MCF 10A (cell line): ENCODE results near the gene PBX1. TPM values are rescaled to one million over a fixed set of nuclear protein-coding genes. Genes with fewer than 3 reads are reported as not detected.
A peak's percentile ranks its signal among the peaks of the same experiment; 100 is the strongest.

Experiments
- BruUV-seq: library from RNA; stranded (reverse); fragments of 400-500 nt; replicated peaks from 2 replicates; lab custom pipeline; 2021; lab: Mats Ljungman, UMichigan
- CTCF ChIA-PET: fragments of 300-600 bp; sonication (Branson Sonifier 250); formaldehyde crosslinking; extraction: SDS; loops from one replicate; lab custom pipeline; 2021; ENCODE audit warnings: antibody characterized with exemption, inconsistent platforms; lab: Yijun Ruan, JAX
- POLR2A ChIA-PET: fragments of 300-600, 350-650 bp; sonication (Branson Sonifier 250); formaldehyde crosslinking; extraction: SDS; loops from one replicate; lab custom pipeline; 2020; ENCODE audit warnings: antibody characterized with exemption, inconsistent platforms; lab: Yijun Ruan, JAX
- DNase-seq: peaks from one replicate; pipeline ENCODE4 v3.0.0-alpha.2; 2018; ENCODE audit not compliant: unreplicated experiment
- H3K27ac Mint-ChIP-seq: one replicate; pipeline ENCODE4 v1.8.0; 2022; ENCODE audit warnings: mild to moderate bottlenecking, low read depth, mixed read lengths; ENCODE audit not compliant: unreplicated experiment
- H3K27me3 Mint-ChIP-seq: one replicate; pipeline ENCODE4 v1.8.0; 2022; ENCODE audit warnings: mixed read lengths; ENCODE audit not compliant: insufficient read depth, unreplicated experiment
- H3K36me3 Mint-ChIP-seq: one replicate; pipeline ENCODE4 v1.8.0; 2022; ENCODE audit warnings: mild to moderate bottlenecking, moderate library complexity, mixed read lengths; ENCODE audit not compliant: insufficient read depth, unreplicated experiment
- H3K4me1 Mint-ChIP-seq: one replicate; pipeline ENCODE4 v1.8.0; 2022; ENCODE audit warnings: mixed read lengths; ENCODE audit not compliant: insufficient read depth, unreplicated experiment
- H3K4me3 Mint-ChIP-seq: one replicate; pipeline ENCODE4 v1.8.0; 2022; ENCODE audit warnings: mild to moderate bottlenecking, moderate library complexity, mixed read lengths; ENCODE audit not compliant: unreplicated experiment
- H3K9me3 Mint-ChIP-seq: one replicate; pipeline ENCODE4 v1.8.0; 2022; ENCODE audit warnings: mixed read lengths; ENCODE audit not compliant: unreplicated experiment
- intact Hi-C: fragments of 100-400 bp; cut with micrococcal nuclease; formaldehyde crosslinking; loops from 2 replicates; pipeline ENCODE4 v1.14.1; 2022
- total RNA-seq: library from RNA; stranded (reverse); gene quantifications from 2 replicates; pipeline ENCODE4 v1.2.3, GENCODE V29; 2022
- TF ChIP-seq, protein P1 (sequence below): fragments of 200-600 bp; IDR thresholded peaks from one replicate; pipeline ENCODE4 v1.8.0; 2022; ENCODE audit warnings: antibody characterized with exemption, mild to moderate bottlenecking; ENCODE audit not compliant: unreplicated experiment

Gene PBX1
- total RNA-seq, 1 experiment from 2014 or later, result 5.8 TPM

GRCh38 chr1:164560556-164560955, 1.6 kb downstream of the PBX1 start:
- Mint-ChIP-seq H3K36me3 (no peaks in the 10 kb centered on the region), H3K27ac (peak overlapping the region; percentile 99), H3K9me3 (no peaks in the 10 kb centered on the region), H3K4me3 (peak overlapping the region; percentile 89), H3K27me3 (no peaks in the 10 kb centered on the region), H3K4me1 (peaks cover 33% of the 10 kb centered on the region)
- ChIA-PET POLR2A (interaction anchor here (0.7 to 5.5 kb wide), 11 partner anchors 9 to 319 kb away, joined by 3 to 65 read pairs (median 9); no protein-coding TSS in a partner anchor), CTCF (interaction anchor here (0.6 to 1.7 kb wide), 6 partner anchors 47 to 1166 kb away, joined by 3 to 8 read pairs (median 4); no protein-coding TSS in a partner anchor)
- intact Hi-C loops, result loop anchor here (5.0 kb wide), 1 partner anchor 147 kb away; no protein-coding TSS in a partner anchor
- BruUV-seq, result TSS peak; percentile 49
- TF ChIP-seq, protein P1, sequence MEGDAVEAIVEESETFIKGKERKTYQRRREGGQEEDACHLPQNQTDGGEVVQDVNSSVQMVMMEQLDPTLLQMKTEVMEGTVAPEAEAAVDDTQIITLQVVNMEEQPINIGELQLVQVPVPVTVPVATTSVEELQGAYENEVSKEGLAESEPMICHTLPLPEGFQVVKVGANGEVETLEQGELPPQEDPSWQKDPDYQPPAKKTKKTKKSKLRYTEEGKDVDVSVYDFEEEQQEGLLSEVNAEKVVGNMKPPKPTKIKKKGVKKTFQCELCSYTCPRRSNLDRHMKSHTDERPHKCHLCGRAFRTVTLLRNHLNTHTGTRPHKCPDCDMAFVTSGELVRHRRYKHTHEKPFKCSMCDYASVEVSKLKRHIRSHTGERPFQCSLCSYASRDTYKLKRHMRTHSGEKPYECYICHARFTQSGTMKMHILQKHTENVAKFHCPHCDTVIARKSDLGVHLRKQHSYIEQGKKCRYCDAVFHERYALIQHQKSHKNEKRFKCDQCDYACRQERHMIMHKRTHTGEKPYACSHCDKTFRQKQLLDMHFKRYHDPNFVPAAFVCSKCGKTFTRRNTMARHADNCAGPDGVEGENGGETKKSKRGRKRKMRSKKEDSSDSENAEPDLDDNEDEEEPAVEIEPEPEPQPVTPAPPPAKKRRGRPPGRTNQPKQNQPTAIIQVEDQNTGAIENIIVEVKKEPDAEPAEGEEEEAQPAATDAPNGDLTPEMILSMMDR, result no peak
- peak; percentile 44 for DNase-seq

DNA sequence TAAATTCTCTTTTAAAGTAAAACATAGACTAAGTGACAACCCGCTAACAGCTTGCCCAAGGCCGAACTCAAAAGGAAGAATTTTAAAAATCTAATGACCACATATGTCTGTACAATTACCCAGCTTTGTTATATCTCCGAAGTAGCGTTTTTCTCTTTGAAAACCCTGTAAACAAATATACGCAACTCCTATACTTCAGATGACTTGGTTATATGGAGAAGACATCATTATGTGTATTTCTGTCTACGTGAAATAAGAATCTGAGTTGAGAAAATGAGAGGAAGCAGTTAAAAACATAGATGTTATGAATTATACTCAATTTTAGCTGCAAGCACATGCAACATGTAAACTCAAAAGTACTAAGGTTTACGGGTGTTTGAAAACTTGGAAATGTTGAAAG, 2.0 kb downstream of the PBX1 start:
- ChIA-PET POLR2A (interaction anchor here (0.6 to 5.5 kb wide), 14 partner anchors 8 to 992 kb away, joined by 3 to 65 read pairs (median 4); no protein-coding TSS in a partner anchor), CTCF (interaction anchor here (0.6 to 1.7 kb wide), 8 partner anchors 42 to 1166 kb away, joined by 3 to 8 read pairs (median 3); no protein-coding TSS in a partner anchor)
- Mint-ChIP-seq H3K27ac (peak overlapping the region; percentile 99), H3K9me3 (no peaks in the 10 kb centered on the region), H3K4me3 (peak overlapping the region; percentile 89), H3K36me3 (no peaks in the 10 kb centered on the region), H3K4me1 (peaks cover 33% of the 10 kb centered on the region), H3K27me3 (no peaks in the 10 kb centered on the region)
- no TSS peak for BruUV-seq
- intact Hi-C loops, result loop anchor here (5.0 kb wide), 1 partner anchor 146 kb away; no protein-coding TSS in a partner anchor
- TF ChIP-seq, protein P1, result no peak
- peak; percentile 51 for DNase-seq

DNA sequence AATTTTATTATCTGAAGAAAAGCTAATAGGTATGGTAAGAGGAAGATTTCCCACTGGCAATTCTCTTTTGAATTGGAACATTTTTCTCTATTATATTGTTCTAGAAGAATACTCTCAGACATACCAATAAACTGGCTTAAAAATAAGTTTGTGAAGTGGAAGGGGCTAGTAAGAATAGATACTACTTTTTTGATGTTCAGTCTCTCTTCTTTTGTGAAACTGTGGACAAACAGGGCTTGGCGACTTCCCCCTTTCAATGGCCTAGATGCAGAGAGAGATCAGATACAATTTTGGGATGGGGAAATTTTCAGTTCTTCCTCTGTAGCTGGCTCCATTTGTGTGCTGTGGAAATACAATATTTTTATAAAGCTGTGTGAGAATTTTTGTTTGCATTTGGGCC, 2.5 kb downstream of the PBX1 start:
- ChIA-PET POLR2A (interaction anchor here (0.6 to 5.5 kb wide), 11 partner anchors 10 to 992 kb away, joined by 3 to 65 read pairs (median 4); no protein-coding TSS in a partner anchor), CTCF (interaction anchor here (0.7 to 1.7 kb wide), 7 partner anchors 41 to 511 kb away, joined by 3 to 8 read pairs (median 3); no protein-coding TSS in a partner anchor)
- no peaks in the 10 kb centered on the region for H3K9me3 Mint-ChIP-seq
- no peaks in the 10 kb centered on the region for H3K36me3 Mint-ChIP-seq
- H3K4me1 Mint-ChIP-seq, result peaks cover 33% of the 10 kb centered on the region
- no TSS peak for BruUV-seq
- H3K4me3 Mint-ChIP-seq, result peak overlapping the region; percentile 89
- peak overlapping the region; percentile 99 for H3K27ac Mint-ChIP-seq
- TF ChIP-seq, protein P1, result no peak
- DNase-seq, result peak; percentile 48
- intact Hi-C loops, result loop anchor here (5.0 kb wide), 1 partner anchor 146 kb away; no protein-coding TSS in a partner anchor
- H3K27me3 Mint-ChIP-seq, result no peaks in the 10 kb centered on the region

DNA sequence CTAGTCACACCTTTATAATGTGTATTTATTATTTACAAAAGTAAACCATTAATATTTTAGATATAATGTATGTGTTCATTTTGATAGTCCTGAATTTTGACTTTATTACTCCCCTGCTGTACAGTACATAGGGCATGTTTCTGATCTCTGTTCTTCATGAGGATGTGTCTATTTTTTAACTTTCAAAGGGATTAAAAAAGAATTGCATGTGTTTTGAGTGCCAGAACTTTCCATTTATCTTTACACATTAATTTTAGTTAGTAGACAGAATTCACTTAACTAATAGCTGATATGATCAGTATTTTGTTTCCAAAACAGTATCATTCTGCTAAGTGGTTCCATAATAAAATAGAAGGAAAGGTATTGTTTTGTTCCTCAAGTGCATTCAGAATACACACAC, 3.1 kb downstream of the PBX1 start:
- TF ChIP-seq, protein P1, result no peak
- no peak for DNase-seq
- ChIA-PET CTCF (interaction anchor here (0.6 to 1.7 kb wide), 6 partner anchors 41 to 510 kb away, joined by 3 to 8 read pairs (median 4); no protein-coding TSS in a partner anchor), POLR2A (interaction anchor here (0.6 to 5.5 kb wide), 10 partner anchors 10 to 351 kb away, joined by 3 to 65 read pairs (median 7); no protein-coding TSS in a partner anchor)
- peak overlapping the region; percentile 89 for H3K4me3 Mint-ChIP-seq
- H3K4me1 Mint-ChIP-seq, result peaks cover 33% of the 10 kb centered on the region
- BruUV-seq, result no TSS peak
- no peaks in the 10 kb centered on the region for H3K36me3 Mint-ChIP-seq
- intact Hi-C loops, result loop anchor here (2.0 to 5.0 kb wide), 2 partner anchors 145 to 211 kb away; no protein-coding TSS in a partner anchor
- no peaks in the 10 kb centered on the region for H3K9me3 Mint-ChIP-seq
- peak overlapping the region; percentile 99 for H3K27ac Mint-ChIP-seq
- H3K27me3 Mint-ChIP-seq, result no peaks in the 10 kb centered on the region
